Cardiac septum (tissue), 1 donor: ENCODE measurements around the gene KLC1. TPM values are rescaled to one million over a fixed set of nuclear protein-coding genes. Genes with fewer than 3 reads are reported as not detected.

Experiments used
- DNase-seq: peaks from one replicate; pipeline ENCODE4 v3.0.0-alpha.2; 2020; ENCODE audit warnings: low spot score
- intact Hi-C: fragments of 100-400 bp; cut with DNase I; formaldehyde crosslinking; loops from one replicate; pipeline ENCODE4 v1.14.0; 2022
- total RNA-seq: library from RNA; stranded (reverse); fragmentation: NEBNext Ultra II Directional; extraction: Animal tissue kit (Norgen Biotek cat#: 25700); gene quantifications from one replicate; pipeline ENCODE4 v1.2.1, GENCODE V29; 2021
- donor health status: DM: no; HTN: no; CAD: no.

Gene KLC1
- total RNA-seq, 1 donor from 2014 or later = 219 TPM

GRCh38 chr14:103711516-103712431 lies 82.8 kb downstream of the KLC1 start:
- DNase-seq = no peak
- intact Hi-C loops = loop anchor here (5.0 kb wide), 1 partner anchor 139 kb away; no protein-coding TSS in a partner anchor

- no peak for DNase-seq
- intact Hi-C loops = loop anchor here (5.0 kb wide), 1 partner anchor 140 kb away; no protein-coding TSS in a partner anchor
Measured at GRCh38 chr14:103712633-103713247, 83.7 kb downstream of the KLC1 start.

- DNase-seq = no peak
- intact Hi-C loops = loop anchor here (5.0 kb wide), 1 partner anchor 141 kb away; no protein-coding TSS in a partner anchor
Measured at GRCh38 chr14:103713304-103714062, 84.5 kb downstream of the KLC1 start.

- intact Hi-C loops = loop anchor here (5.0 kb wide), 1 partner anchor 142 kb away; no protein-coding TSS in a partner anchor
- no peak for DNase-seq
Measured at GRCh38 chr14:103714063-103714724, 85.2 kb downstream of the KLC1 start.

GRCh38 chr14:103715052-103716000 lies 86.3 kb downstream of the KLC1 start, which contains the start of the genes XRCC3 and ZFYVE21:
XRCC3 (minus strand) TSS chr14:103715451; CDS start chr14:103711087, 4,364 bp downstream.
ZFYVE21 (plus strand) TSS chr14:103715810; CDS start chr14:103715842, 32 bp downstream.
- intact Hi-C loops = loop anchor here (5.0 kb wide), 1 partner anchor 88 kb away; the partner anchor contains the start of gene KLC1
- peak; percentile 99 for DNase-seq

GRCh38 chr14:103716091-103716801 lies 87.2 kb downstream of the KLC1 start:
- intact Hi-C loops = loop anchor here (5.0 kb wide), 1 partner anchor 89 kb away; the partner anchor contains the start of gene KLC1
- DNase-seq = no peak

GRCh38 chr14:103716899-103717411 lies 87.9 kb downstream of the KLC1 start:
- no peak for DNase-seq
- intact Hi-C loops = loop anchor here (5.0 kb wide), 1 partner anchor 90 kb away; the partner anchor contains the start of gene KLC1

- intact Hi-C loops = loop anchor here (5.0 kb wide), 1 partner anchor 91 kb away; the partner anchor contains the start of gene KLC1
- DNase-seq = no peak
Measured at GRCh38 chr14:103718572-103718971, 89.6 kb downstream of the KLC1 start.

GRCh38 chr14:103719751-103720150 lies 90.7 kb downstream of the KLC1 start:
- intact Hi-C loops = loop anchor here (5.0 kb wide), 1 partner anchor 92 kb away; the partner anchor contains the start of gene KLC1
- DNase-seq = no peak

GRCh38 chr14:103721334-103722120 lies 92.5 kb downstream of the KLC1 start:
- intact Hi-C loops = no loop called here

GRCh38 chr14:103723748-103724081 lies 94.7 kb downstream of the KLC1 start:
- intact Hi-C loops = no loop called here

More at GRCh38 chr14:103721334-103722120, 92.5 kb downstream of the KLC1 start:
- no peak for DNase-seq

GRCh38 chr14:103724116-103724515 lies 95.1 kb downstream of the KLC1 start:
- peak; percentile 85 for DNase-seq
- intact Hi-C loops = no loop called here

More at GRCh38 chr14:103723748-103724081, 94.7 kb downstream of the KLC1 start:
- no peak for DNase-seq

- no peak for DNase-seq
- intact Hi-C loops = no loop called here
Measured at GRCh38 chr14:103725001-103725682, 96.1 kb downstream of the KLC1 start.

GRCh38 chr14:103725739-103726395 lies 96.9 kb downstream of the KLC1 start:
- intact Hi-C loops = no loop called here
- no peak for DNase-seq

GRCh38 chr14:103726474-103726873 lies 97.5 kb downstream of the KLC1 start:
- no peak for DNase-seq
- intact Hi-C loops = no loop called here
